Mesenteric fat pad (tissue), 1 donor: ENCODE results near the gene ITGB7. TPM values are rescaled to one million over a fixed set of nuclear protein-coding genes. Genes with fewer than 3 reads are reported as not detected.

Source experiments
- DNase-seq: peaks from one replicate; pipeline ENCODE4 v3.0.0-alpha.2; 2020; ENCODE audit warnings: low spot score
- total RNA-seq: library from RNA; stranded (reverse); fragmentation: NEBNext Ultra II Directional; extraction: Animal tissue kit (Norgen Biotek cat#: 25700); gene quantifications from one replicate; pipeline ENCODE4 v1.2.1, GENCODE V29; 2021
- donor health status: DM: yes; HTN: yes; CAD: no.

The ITGB7 gene
- total RNA-seq, 1 donor from 2014 or later, result 2.3 TPM

DNA sequence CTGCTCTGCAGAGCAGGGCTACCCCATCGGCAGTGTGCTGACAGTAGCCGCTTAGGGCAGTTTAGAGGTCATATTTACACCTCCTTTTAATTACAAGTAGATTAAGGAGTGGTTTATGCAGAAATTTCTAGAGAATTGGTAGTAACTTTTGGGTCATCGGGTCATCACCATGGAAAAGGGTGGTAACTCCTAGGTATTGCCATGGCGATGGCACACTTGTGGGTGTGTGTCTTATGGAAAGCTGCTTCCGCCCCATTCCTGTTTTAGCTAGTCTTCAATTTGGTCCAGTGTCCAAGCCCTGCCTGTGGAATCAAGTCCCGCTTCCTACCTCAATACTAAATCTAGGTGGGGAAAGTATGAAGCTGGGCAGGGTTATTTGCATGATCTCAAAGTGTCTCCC, 56.0 kb downstream of the ITGB7 start:
- DNase-seq, result peak; percentile 28

DNA sequence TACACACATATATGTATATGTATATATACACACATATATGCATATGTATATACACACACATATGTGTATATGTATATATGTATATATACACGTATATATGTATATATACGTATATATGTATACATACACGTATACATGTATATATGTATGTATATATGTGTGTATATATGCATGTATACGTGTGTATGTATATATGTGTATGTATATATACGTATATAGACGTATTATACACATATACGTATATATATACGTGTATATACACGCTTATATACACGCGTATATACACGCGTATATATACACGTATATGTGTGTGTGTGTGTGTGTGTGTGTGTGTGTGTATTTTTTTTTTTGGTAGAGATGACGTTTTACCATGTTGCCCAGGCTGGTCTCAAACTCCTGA, 59.4 kb downstream of the ITGB7 start:
- no peak for DNase-seq

DNA sequence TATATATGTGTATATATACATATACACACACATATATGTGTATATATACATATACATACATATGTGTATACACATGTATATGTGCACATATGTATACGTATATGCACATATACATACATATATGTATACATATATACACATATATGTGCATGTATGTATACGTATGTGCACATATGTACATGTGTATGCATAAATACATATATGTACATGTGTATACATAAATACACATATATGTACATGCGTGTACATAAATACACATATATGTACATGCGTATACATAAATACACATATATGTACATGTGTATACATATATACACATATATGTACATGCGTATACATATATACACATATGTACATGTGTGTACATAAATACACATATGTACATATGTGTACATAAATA, 59.9 kb downstream of the ITGB7 start:
- DNase-seq, result no peak

DNA sequence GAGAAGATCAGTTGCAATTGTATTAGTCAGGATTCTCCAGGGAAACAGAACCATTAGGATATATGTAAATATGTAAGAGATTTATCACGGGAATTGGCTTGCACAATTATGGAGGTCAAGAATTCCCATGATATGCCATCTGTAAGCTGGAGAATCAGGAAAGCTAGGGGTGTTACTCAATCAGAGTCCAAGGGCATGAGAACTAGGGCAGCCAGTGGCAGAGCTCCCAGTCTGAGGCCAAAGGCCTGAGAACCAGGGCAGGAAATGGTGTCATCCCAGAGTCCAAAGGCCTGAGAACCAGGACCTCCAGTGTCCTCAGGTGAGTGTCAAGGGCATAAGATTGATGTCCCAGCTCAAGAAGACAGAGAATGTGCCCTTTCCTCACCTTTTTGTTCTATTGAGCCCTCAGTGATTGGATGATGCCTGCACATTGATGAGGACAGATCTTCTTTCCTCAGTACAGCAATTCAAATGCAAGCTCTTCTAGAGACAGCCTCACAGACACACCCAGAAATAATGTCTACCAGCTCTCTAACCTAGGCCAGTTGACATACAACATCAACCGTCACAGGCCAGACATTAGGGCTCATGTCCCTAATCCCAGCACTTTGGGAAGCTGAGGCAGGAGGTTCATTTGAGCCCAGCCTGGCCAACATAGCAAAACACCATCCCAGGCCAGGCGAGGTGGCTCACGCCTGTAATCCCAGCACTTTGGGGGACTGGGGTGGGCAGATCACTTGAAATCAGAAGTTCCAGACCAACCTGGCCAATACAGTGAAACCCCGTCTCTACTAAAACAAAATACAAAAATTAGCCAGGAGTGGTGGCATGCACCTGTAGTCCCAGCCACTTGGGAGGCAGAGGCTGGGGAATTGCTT, 61.4 kb downstream of the ITGB7 start:
- DNase-seq, result peak; percentile 69

DNA sequence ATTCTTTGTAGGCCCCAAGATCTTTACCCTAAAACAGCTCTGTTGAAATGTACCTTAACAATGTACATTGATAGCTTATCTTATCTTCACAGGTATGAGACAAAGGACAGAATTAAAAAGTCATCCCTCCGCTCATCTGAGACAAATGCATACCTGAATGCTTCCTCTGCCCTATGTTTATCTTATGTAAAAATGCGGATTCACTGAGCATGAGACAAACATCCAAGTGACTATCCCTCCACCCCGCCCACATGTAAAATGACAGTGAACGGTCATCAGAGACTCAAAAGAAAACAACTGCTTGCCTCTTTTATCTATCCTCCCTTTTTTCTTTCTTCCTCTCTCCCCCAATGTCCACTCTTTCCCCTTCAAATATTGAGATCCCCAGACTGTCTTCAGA, 63.7 kb downstream of the ITGB7 start:
- DNase-seq, result no peak

Other genes starting within 250 kb of the ITGB7 start
- 393 TPM for gene EIF4B, start 200.8 kb downstream of the ITGB7 start, total RNA-seq
- gene TNS2, start 157.2 kb downstream of the ITGB7 start, total RNA-seq, result 210 TPM
- 46.2 TPM for gene SPRYD3, start 127.9 kb downstream of the ITGB7 start, total RNA-seq
- 195 TPM for gene IGFBP6, start 109.6 kb downstream of the ITGB7 start, total RNA-seq
- not detected for gene SOAT2, start 103.8 kb downstream of the ITGB7 start, total RNA-seq
- 39.7 TPM for gene ZNF740, start 26.5 kb downstream of the ITGB7 start, total RNA-seq
- 296 TPM for gene CSAD, start 26.3 kb downstream of the ITGB7 start, total RNA-seq
- gene RARG, start 25.0 kb upstream of the ITGB7 start, total RNA-seq, result 18.0 TPM
- gene ESPL1, start 61.0 kb upstream of the ITGB7 start, total RNA-seq, result 0.67 TPM
- gene PFDN5, start 88.3 kb upstream of the ITGB7 start, total RNA-seq, result 371 TPM
- gene MYG1, start 92.4 kb upstream of the ITGB7 start, total RNA-seq, result 41.4 TPM
- 36.4 TPM for gene AAAS, start 114.4 kb upstream of the ITGB7 start, total RNA-seq
- gene SP7, start 129.1 kb upstream of the ITGB7 start, total RNA-seq, result not detected
- gene SP1, start 172.9 kb upstream of the ITGB7 start, total RNA-seq, result 60.5 TPM
- gene AMHR2, start 216.6 kb upstream of the ITGB7 start, total RNA-seq, result not detected
- gene PRR13, start 234.5 kb upstream of the ITGB7 start, total RNA-seq, result 119 TPM
- gene PCBP2, start 244.9 kb upstream of the ITGB7 start, total RNA-seq, result 722 TPM